Mucosa of gallbladder (tissue), 1 donor: Measurements from ENCODE around the gene ATOH8. TPM values are rescaled to one million over a fixed set of nuclear protein-coding genes. Genes with fewer than 3 reads are reported as not detected.
"Not testable (repeated sequence)": the region's sequence is repeated elsewhere in the genome, so short reads cannot be mapped to it uniquely, and the experiment has no call there.

Experiments
- DNase-seq: peaks from one replicate; pipeline ENCODE4 v3.0.0-alpha.2; 2020; ENCODE audit warnings: low spot score
- total RNA-seq: library from RNA; stranded (reverse); gene quantifications from one replicate; pipeline ENCODE4 v1.2.1, GENCODE V29; 2021
- donor health status: DM: no; HTN: no; CAD: no.

The ATOH8 gene
- total RNA-seq, 1 donor from 2014 or later, result 9.0 TPM

GRCh38 chr2:85826990-85827878 is 73.4 kb downstream of the ATOH8 start:
- DNase-seq, result peak; percentile 75

- no peak for DNase-seq
Observed at GRCh38 chr2:85827879-85828569, 74.2 kb downstream of the ATOH8 start.

GRCh38 chr2:85828725-85829124 is 74.9 kb downstream of the ATOH8 start:
- DNase-seq, result no peak

GRCh38 chr2:85829394-85829793 is 75.6 kb downstream of the ATOH8 start:
- DNase-seq, result not testable (repeated sequence)

GRCh38 chr2:85830645-85831044 is 76.9 kb downstream of the ATOH8 start:
- DNase-seq, result no peak

GRCh38 chr2:85831735-85832134 is 77.9 kb downstream of the ATOH8 start:
- no peak for DNase-seq

- no peak for DNase-seq
Observed at GRCh38 chr2:85834466-85834865, 80.7 kb downstream of the ATOH8 start.

Other genes starting within 250 kb of the ATOH8 start
- gene MAT2A, start 214.8 kb upstream of the ATOH8 start, total RNA-seq, result 262 TPM
- gene GGCX, start 192.5 kb upstream of the ATOH8 start, total RNA-seq, result 77.4 TPM
- gene VAMP8, start 176.4 kb upstream of the ATOH8 start, total RNA-seq, result 178 TPM
- 48.8 TPM for gene VAMP5, start 169.6 kb upstream of the ATOH8 start, total RNA-seq
- 94.1 TPM for gene RNF181, start 158.2 kb upstream of the ATOH8 start, total RNA-seq
- 31.9 TPM for gene TMEM150A, start 151.3 kb upstream of the ATOH8 start, total RNA-seq
- gene C2orf68, start 141.9 kb upstream of the ATOH8 start, total RNA-seq, result 47.8 TPM
- gene USP39, start 137.8 kb upstream of the ATOH8 start, total RNA-seq, result 44.1 TPM
- gene SFTPB, start 85.8 kb upstream of the ATOH8 start, total RNA-seq, result 11.5 TPM
- 0.95 TPM for gene GNLY, start 59.6 kb upstream of the ATOH8 start, total RNA-seq
- gene ST3GAL5, start 135.0 kb downstream of the ATOH8 start, total RNA-seq, result 56.2 TPM